GM21360 (cell line): ENCODE results near the gene LRP1-AS.

Experiments
- ATAC-seq: cut with Tn5 transposase; IDR thresholded peaks from one replicate; pipeline ENCODE4 v1.9.1; 2021; ENCODE audit warnings: mild to moderate bottlenecking, moderate library complexity; ENCODE audit not compliant: unreplicated experiment

The LRP1-AS gene

GRCh38 chr12:57146961-57147944 lies at the start of gene LRP1-AS:
Gene LRP1-AS (minus strand): TSS chr12:57147619.
- no peak for ATAC-seq

DNA sequence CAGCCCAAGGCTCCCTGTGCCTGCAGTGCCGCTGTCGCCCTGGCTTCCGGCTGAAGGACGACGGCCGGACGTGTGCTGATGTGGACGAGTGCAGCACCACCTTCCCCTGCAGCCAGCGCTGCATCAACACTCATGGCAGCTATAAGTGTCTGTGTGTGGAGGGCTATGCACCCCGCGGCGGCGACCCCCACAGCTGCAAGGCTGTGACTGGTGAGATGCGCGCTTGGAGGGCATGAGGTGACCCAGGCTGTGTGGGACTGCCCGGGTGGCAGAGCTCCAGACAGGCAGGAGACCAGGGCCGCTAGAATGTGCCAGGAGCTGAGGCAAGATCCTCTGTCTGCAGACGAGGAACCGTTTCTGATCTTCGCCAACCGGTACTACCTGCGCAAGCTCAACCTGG lies 49.5 kb upstream of the LRP1-AS start:
- no peak for ATAC-seq

GRCh38 chr12:57196439-57196838 lies 49.0 kb upstream of the LRP1-AS start:
- no peak for ATAC-seq

GRCh38 chr12:57195611-57196371 lies 48.4 kb upstream of the LRP1-AS start:
- no peak for ATAC-seq

- no peak for ATAC-seq
Observed at GRCh38 chr12:57195186-57195585, 47.8 kb upstream of the LRP1-AS start.

DNA sequence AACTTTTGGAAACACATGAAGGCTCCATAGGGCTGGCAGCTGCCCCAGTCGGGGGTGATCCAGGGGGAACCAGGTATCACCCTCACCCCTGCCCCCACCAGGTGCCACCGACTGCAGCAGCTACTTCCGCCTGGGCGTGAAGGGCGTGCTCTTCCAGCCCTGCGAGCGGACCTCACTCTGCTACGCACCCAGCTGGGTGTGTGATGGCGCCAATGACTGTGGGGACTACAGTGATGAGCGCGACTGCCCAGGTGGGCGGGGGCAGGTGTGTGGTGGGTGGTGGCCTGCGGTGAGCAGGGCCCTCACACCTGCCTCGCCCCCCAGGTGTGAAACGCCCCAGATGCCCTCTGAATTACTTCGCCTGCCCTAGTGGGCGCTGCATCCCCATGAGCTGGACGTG lies 46.8 kb upstream of the LRP1-AS start:
- no peak for ATAC-seq

DNA sequence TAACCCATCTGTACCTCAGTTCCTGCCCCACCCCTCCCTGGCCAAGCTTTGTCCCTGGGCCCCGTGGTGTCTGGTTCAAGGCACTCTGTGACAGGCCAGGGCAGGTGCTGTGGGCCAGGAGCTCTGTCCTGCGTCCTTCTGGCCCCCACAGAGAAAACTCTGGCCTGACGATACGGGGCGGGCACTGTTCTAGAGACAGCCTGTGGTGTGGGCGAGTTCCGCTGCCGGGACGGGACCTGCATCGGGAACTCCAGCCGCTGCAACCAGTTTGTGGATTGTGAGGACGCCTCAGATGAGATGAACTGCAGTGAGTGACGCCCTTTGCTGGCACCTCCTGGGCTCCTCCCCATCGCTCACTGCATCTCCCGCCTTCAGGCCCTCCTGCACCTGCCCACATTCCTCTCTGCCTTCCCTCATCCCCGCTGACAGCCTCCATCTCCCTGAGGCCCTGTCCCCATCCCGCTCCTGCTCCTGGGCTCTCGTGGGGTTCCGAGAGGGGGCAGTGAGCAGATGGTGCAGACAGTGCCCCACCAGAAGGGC lies 46.4 kb upstream of the LRP1-AS start:
- ATAC-seq, result no peak

- ATAC-seq, result no peak
Observed at GRCh38 chr12:57192920-57193319, 45.5 kb upstream of the LRP1-AS start.

DNA sequence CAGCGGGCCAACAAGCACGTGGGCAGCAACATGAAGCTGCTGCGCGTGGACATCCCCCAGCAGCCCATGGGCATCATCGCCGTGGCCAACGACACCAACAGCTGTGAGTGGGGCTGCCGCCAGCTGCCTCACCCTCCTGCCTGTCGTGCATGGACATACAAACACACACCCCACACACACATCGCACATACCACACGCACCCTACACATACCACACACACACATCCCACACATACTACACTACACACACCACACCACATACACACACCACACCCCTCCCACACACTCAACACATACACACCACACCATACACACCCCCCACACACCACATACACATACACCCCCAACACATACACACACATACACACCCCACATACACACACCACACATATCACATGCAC lies 44.0 kb upstream of the LRP1-AS start:
- ATAC-seq, result no peak

DNA sequence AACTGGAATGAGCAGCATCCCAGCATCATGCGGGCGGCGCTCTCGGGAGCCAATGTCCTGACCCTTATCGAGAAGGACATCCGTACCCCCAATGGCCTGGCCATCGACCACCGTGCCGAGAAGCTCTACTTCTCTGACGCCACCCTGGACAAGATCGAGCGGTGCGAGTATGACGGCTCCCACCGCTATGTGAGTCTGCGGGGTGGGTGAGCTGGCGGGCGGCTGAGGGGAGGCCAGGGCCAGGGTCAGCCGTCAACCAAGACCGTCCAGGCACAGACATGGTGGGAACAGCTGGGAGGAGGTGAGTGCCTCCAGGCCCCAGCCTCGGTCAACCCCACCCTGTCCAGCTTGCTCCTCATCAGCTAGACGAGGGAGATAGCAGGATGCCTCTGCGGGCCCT lies 43.4 kb upstream of the LRP1-AS start:
- no peak for ATAC-seq

GRCh38 chr12:57190037-57190436 lies 42.6 kb upstream of the LRP1-AS start:
- no peak for ATAC-seq

GRCh38 chr12:57188090-57188425 lies 40.6 kb upstream of the LRP1-AS start:
- ATAC-seq, result no peak

DNA sequence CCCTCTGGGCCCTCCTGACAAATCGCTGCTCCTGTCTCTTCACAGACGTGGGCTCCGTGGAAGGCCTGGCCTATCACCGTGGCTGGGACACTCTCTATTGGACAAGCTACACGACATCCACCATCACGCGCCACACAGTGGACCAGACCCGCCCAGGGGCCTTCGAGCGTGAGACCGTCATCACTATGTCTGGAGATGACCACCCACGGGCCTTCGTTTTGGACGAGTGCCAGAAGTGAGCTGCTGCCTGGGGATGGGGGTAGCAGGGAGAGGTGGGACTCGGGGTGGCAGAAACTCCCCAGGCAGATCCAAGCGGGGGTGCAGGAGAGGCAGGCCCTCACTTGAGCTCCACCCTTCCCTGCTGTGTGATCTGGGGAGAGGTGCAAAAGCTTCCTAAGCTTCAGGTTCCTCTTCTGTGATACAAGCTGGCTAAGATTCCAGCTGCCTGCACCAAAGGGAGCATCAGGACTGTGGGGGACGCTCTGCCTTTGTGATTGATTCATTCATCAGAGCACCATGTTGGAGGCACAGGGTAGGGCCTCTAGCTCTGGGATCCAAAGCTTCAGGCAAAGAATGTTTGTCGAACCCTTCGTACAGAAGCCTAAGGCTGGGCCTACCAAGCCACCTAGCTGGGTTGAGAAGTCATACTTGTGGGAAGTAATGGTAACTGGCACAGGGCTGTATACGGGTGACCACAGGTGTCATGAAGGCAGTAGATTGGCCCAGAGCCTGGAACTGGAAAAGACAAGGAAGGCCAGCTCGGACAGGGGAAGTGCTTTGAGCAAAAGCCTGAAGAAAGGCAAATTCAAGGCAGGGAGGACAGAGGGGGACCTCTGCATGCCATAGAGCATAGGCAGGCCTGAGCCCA lies 40.0 kb upstream of the LRP1-AS start:
- ATAC-seq, result no peak

- ATAC-seq, result no peak
Observed at GRCh38 chr12:57185906-57186508, 38.6 kb upstream of the LRP1-AS start.

DNA sequence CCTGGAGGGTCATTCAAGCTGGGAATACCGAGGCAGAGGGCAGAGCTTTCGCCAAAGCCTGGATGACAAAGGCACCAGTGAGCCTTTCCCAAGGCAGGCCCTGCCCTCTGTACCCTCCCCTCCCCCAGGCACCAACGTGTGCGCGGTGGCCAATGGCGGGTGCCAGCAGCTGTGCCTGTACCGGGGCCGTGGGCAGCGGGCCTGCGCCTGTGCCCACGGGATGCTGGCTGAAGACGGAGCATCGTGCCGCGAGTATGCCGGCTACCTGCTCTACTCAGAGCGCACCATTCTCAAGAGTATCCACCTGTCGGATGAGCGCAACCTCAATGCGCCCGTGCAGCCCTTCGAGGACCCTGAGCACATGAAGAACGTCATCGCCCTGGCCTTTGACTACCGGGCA lies 38.0 kb upstream of the LRP1-AS start:
- ATAC-seq, result no peak

- no peak for ATAC-seq
Observed at GRCh38 chr12:57183939-57184725, 36.7 kb upstream of the LRP1-AS start.

GRCh38 chr12:57182918-57183575 lies 35.6 kb upstream of the LRP1-AS start:
- peak; percentile 88 for ATAC-seq

DNA sequence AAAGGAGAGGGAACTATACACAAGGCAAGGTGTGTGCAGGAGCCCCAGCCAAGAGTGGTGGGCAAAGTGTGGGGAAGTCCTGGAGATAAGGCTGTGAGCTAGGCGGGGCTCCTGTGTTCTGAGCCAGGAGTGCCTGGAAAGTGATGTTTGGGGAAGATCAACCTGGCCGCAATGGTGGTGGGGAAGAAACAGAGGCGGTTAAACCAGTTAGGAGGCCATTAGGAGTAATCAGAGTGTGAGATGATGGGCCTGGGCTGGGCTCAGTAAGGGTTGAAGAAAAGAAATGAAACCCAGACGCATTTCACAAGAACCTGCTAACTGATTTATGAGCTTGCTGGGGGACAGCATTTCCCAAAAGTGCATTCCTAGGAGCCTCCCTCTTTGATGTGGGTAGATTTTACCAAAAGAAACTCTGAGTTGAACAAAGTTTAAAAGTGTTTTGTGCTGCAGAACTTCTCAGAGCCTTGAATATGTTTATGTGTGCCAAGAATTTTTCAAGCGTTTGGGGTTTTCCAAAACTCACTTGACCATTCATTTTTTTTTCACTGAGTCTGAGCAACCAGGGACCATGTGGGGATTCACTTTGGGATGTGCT lies 34.2 kb upstream of the LRP1-AS start:
- ATAC-seq, result no peak

DNA sequence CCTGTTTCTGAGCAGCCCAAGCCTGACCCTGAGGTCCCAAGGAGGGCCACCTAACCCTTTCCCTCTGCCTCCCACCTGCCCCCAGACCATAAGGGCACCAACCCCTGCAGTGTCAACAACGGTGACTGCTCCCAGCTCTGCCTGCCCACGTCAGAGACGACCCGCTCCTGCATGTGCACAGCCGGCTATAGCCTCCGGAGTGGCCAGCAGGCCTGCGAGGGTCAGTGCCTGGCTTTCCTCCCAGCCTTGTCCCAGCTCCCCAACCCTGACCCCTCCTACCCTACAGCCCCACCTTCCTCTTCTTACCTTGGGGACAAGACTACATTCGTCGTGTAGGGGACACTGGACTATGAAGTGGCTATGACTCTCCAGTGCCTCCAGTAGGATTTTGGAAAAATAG lies 33.7 kb upstream of the LRP1-AS start:
- no peak for ATAC-seq
